ENCODE measurements around the gene RAPSN. TPM values are rescaled to one million over a fixed set of nuclear protein-coding genes. Genes with fewer than 3 reads are reported as not detected.

The RAPSN gene

DNA sequence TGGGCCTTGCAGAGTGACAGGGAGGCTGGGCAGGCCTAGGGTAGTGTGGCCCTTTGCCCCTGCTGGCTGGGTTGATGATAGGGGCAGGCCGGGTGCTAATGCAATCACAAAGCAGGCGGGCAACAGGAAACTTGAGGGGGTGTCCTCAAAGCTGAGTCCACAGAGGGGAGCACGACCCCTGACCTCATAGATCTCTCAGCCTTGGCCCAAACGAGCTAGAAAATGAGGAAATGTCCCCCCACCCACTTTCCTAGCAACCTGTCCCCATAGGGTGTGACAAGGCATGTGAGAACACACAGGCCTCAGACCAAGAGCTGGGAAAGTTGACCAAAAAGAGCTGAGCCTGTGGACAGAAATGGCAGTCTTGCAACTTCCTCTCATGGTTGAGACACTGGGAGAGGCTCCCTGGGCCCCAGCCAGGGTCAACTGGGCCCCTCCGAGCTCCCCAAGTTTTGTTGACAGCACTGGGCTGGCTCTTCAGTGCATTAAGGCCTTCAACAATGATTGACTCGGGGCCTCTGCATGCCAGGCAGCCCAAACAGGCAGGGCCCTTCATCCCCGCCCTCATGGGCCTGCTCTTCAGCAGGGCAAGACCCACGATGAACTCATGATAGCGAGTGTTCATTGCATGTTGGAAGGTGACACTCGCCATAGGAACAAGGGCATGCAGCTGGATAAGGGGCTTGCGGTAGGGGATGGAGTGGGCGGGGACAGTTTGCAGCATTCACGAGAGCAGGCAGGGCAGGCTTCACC, 60.8 kb downstream of the RAPSN start:
- Histone ChIP-seq H3K79me2 (ENCODE audit: control insufficient read depth, insufficient read depth, low read length) (no peaks in the 10 kb centered on the region), H3K4me1 (ENCODE audit: control insufficient read depth, low read depth, low read length) (no peaks in the 10 kb centered on the region), H3K4me2 (ENCODE audit: low read length) (no peak overlapping the region), H2BK120ac (ENCODE audit: low read depth, low read length) (no peak overlapping the region), H3K4me3 (ENCODE audit: low read length) (no peak overlapping the region), H3K56ac (ENCODE audit: low read length) (no peak overlapping the region), H4K8ac (ENCODE audit: low read depth, low read length) (no peak overlapping the region), H2AK5ac (ENCODE audit: low read length) (no peak overlapping the region), H3K36me3 (ENCODE audit: control insufficient read depth, insufficient read depth, low read length) (no peaks in the 10 kb centered on the region), H3K23ac (ENCODE audit: low read length) (no peak overlapping the region), H2BK5ac (ENCODE audit: low read length) (no peak overlapping the region), H3K9ac (ENCODE audit: low read length) (no peak overlapping the region), H3K27ac (ENCODE audit: low read depth, low read length) (no peak overlapping the region), H4K5ac (ENCODE audit: low read length) (no peak overlapping the region), H2BK15ac (replicated peaks; ENCODE audit: low read depth) (no peak overlapping the region), H3K4ac (ENCODE audit: low read depth, low read length) (no peak overlapping the region), H3K18ac (ENCODE audit: low read length) (no peak overlapping the region), H3K27me3 (ENCODE audit: insufficient read depth, low read length, poor library complexity) (no peaks in the 10 kb centered on the region), H3K79me1 (ENCODE audit: low read length) (no peaks in the 10 kb centered on the region)
- WGBS (ENCODE audit: extremely low coverage, insufficient coverage, low lambda C conversion rate) = no CpG with 5 or more reads among the region's 13 CpGs
- no peak for DNase-seq

Small RNA genes lying within 50 kb of the gene (small RNA-seq; reads per million reads assigned to genes)
- not detected for gene MIR4487 (ENCODE audit: insufficient read depth)
